HepG2 (cell line): ENCODE data around the gene DDX19B. TPM values are rescaled to one million over a fixed set of nuclear protein-coding genes. Genes with fewer than 3 reads are reported as not detected.

Experiments
- BORCS8-MEF2B ChIP-seq: sonication (generic); formaldehyde crosslinking; IDR thresholded peaks from 2 replicates; pipeline ENCODE4 v1.8.0; 2022; ENCODE audit warnings: mild to moderate bottlenecking, missing genetic modification reagents
- CEBPZ ChIP-seq: IDR thresholded peaks from 2 replicates; pipeline ENCODE4 v1.6.1; 2012; ENCODE audit warnings: low read length, improper control_type of control experiment
- E2F1 ChIP-seq: sonication (generic); formaldehyde crosslinking; IDR thresholded peaks from 2 replicates; pipeline ENCODE4 v1.5.0; 2020; ENCODE audit warnings: missing genetic modification reagents
- EEA1 ChIP-seq: sonication (generic); formaldehyde crosslinking; IDR thresholded peaks from 2 replicates; pipeline ENCODE4 v1.5.1; 2020; ENCODE audit warnings: mild to moderate bottlenecking, missing genetic modification reagents, borderline replicate concordance
- HMG20A ChIP-seq: IDR thresholded peaks from 2 replicates; pipeline ENCODE4 v1.6.1; 2016; ENCODE audit warnings: borderline replicate concordance
- MAF1 ChIP-seq: sonication (generic); formaldehyde crosslinking; IDR thresholded peaks from 2 replicates; pipeline ENCODE4 v1.5.0; 2020; ENCODE audit warnings: missing genetic modification reagents, borderline replicate concordance
- MXD3 ChIP-seq: IDR thresholded peaks from 2 replicates; pipeline ENCODE4 v1.6.1; 2016; ENCODE audit warnings: mild to moderate bottlenecking, missing biosample characterization, missing genetic modification reagents
- MXI1 ChIP-seq: IDR thresholded peaks from 3 replicates; pipeline ENCODE4 v1.6.1; 2012; ENCODE audit warnings: low read depth, low read length, inconsistent platforms, borderline replicate concordance
- PREB ChIP-seq: sonication (generic); formaldehyde crosslinking; IDR thresholded peaks from 2 replicates; pipeline ENCODE4 v1.4.0; 2020; ENCODE audit warnings: missing genetic modification reagents
- TOPORS ChIP-seq: sonication (generic); formaldehyde crosslinking; IDR thresholded peaks from 2 replicates; pipeline ENCODE4 v1.8.0; 2023; ENCODE audit warnings: mild to moderate bottlenecking, missing genetic modification reagents
- YEATS4 ChIP-seq: sonication (generic); formaldehyde crosslinking; IDR thresholded peaks from 2 replicates; pipeline ENCODE4 v1.4.0; 2020; ENCODE audit warnings: missing genetic modification reagents, borderline replicate concordance
- ZC3H13 ChIP-seq: sonication (generic); formaldehyde crosslinking; IDR thresholded peaks from 2 replicates; pipeline ENCODE4 v1.8.1; 2023; ENCODE audit warnings: mild to moderate bottlenecking, missing genetic modification reagents, moderate library complexity
- ZFP1 ChIP-seq: IDR thresholded peaks from 2 replicates; pipeline ENCODE4 v1.6.1; 2016
- ZMAT5 ChIP-seq: sonication (generic); formaldehyde crosslinking; IDR thresholded peaks from 2 replicates; pipeline ENCODE4 v1.5.0; 2020; ENCODE audit warnings: mild to moderate bottlenecking, low read depth, missing genetic modification reagents, borderline replicate concordance
- ZNF160 ChIP-seq: sonication (generic); formaldehyde crosslinking; IDR thresholded peaks from 2 replicates; pipeline ENCODE4 v1.8.0; 2022; ENCODE audit warnings: mild to moderate bottlenecking, inconsistent platforms, missing genetic modification reagents
- ZNF468 ChIP-seq: sonication (generic); formaldehyde crosslinking; IDR thresholded peaks from 2 replicates; pipeline ENCODE4 v1.8.0; 2022; ENCODE audit warnings: mild to moderate bottlenecking, moderate library complexity, missing genetic modification reagents
- ZNF569 ChIP-seq: sonication (generic); formaldehyde crosslinking; IDR thresholded peaks from 2 replicates; pipeline ENCODE4 v1.5.0; 2020; ENCODE audit warnings: mild to moderate bottlenecking, missing genetic modification reagents, moderate library complexity, borderline replicate concordance
- ZNF589 ChIP-seq: sonication (generic); formaldehyde crosslinking; conservative IDR thresholded peaks from 2 replicates; pipeline ENCODE4 v1.8.0; 2022; ENCODE audit warnings: mild to moderate bottlenecking, moderate library complexity, missing genetic modification reagents
- ZNF7 ChIP-seq: IDR thresholded peaks from 2 replicates; pipeline ENCODE4 v1.6.1; 2016; ENCODE audit warnings: missing biosample characterization, missing genetic modification reagents
- ZNF746 ChIP-seq: sonication (generic); formaldehyde crosslinking; IDR thresholded peaks from 2 replicates; pipeline ENCODE4 v1.8.0; 2022; ENCODE audit warnings: mild to moderate bottlenecking, missing genetic modification reagents
- ZSCAN9 ChIP-seq: IDR thresholded peaks from 2 replicates; pipeline ENCODE4 v1.6.1; 2016; ENCODE audit warnings: borderline replicate concordance
- polyA plus RNA-seq, 8 experiments: library from polyadenylated mRNA; depleted of rRNA in 3 of 8; stranded (reverse) in 7 of 8; unstranded in 1 of 8; fragments of >200 nt; fragmentation: Illumina TruSeq in 4 of 8; extraction: Trizol in 4 of 8; gene quantifications; 2 replicates each; pipeline versions ENCODE4 v1.2.1 to v1.2.3, GENCODE V29; 2011 to 2016; ENCODE audit warnings: low read depth in 4 of 8, missing spikeins in 1 of 8, mixed read lengths in 1 of 8; ENCODE audit not compliant: insufficient read depth in 1 of 8
- total RNA-seq, 5 experiments: library from RNA; depleted of rRNA; stranded (reverse); fragments of >200 nt; fragmentation: Illumina TruSeq; extraction: Trizol; gene quantifications; 2 replicates each; pipeline ENCODE4 v1.2.3, GENCODE V29; 2016; ENCODE audit warnings: low read depth in 1 of 5

Gene DDX19B
- total and polyA plus RNA-seq, 2 of the 13 experiments (the other 11 are each of a cell fraction or from before 2014, with no cell fraction given) = 36.2 to 40.0 TPM

- TF ChIP-seq YEATS4 (CRISPR knock-in tag) (peak; percentile 89), E2F1 (peak; percentile 95), ZNF7 (no peak), ZNF569 (CRISPR knock-in tag) (no peak; the same call in 1 of the 2 replicates), ZNF160 (peak; percentile 76; the same call in 1 of the 2 replicates), ZC3H13 (CRISPR knock-in tag) (no peak), MXI1 (peak; percentile 84; the same call in 1 of the 3 replicates), ZNF589 (CRISPR knock-in tag) (peak; percentile 60; the same call in 1 of the 2 replicates), ZNF746 (CRISPR knock-in tag) (peak; percentile 67; the same call in 1 of the 2 replicates), MAF1 (CRISPR knock-in tag) (0 out of 2 replicates have a peak, but pooled peaks have one; percentile 73), ZFP1 (CRISPR knock-in tag) (no peak), MXD3 (CRISPR knock-in tag) (peak; percentile 92), ZNF468 (CRISPR knock-in tag) (no peak), ZMAT5 (CRISPR knock-in tag) (no peak), CEBPZ (peak; percentile 41; the same call in 1 of the 2 replicates), PREB (CRISPR knock-in tag) (no peak), EEA1 (CRISPR knock-in tag) (peak; percentile 95), BORCS8-MEF2B (CRISPR knock-in tag) (peak; percentile 89), ZSCAN9 (CRISPR knock-in tag) (peak; percentile 92), TOPORS (CRISPR knock-in tag) (peak; percentile 32; the same call in 1 of the 2 replicates), HMG20A (CRISPR knock-in tag) (no peak)
Measured at GRCh38 chr16:70289229-70290094, 9.5 kb upstream of the DDX19B start, which contains the start of gene AARS1 (continued).
